GM12873 (cell line): ENCODE results near the gene CCDC142.

Source experiments
- CTCF ChIP-seq: IDR thresholded peaks from 2 replicates; pipeline ENCODE4 v1.5.1; 2012; ENCODE audit warnings: low read depth, mild to moderate bottlenecking, moderate library complexity, low read length, control low read depth; ENCODE audit not compliant: insufficient read depth; ENCODE audit errors: missing control alignments

The CCDC142 gene

GRCh38 chr2:74499267-74499939 is 16.6 kb upstream of the CCDC142 start, which contains the start of gene LBX2:
LBX2 (minus strand) TSS chr2:74499603; CDS start chr2:74499537, 66 bp downstream.
- TF ChIP-seq CTCF, result no peak

GRCh38 chr2:74498500-74499266 is 15.9 kb upstream of the CCDC142 start:
- TF ChIP-seq CTCF, result no peak

- TF ChIP-seq CTCF, result no peak
Measured at GRCh38 chr2:74497777-74498499, 15.1 kb upstream of the CCDC142 start.

- no peak for TF ChIP-seq CTCF
Measured at GRCh38 chr2:74496997-74497776, 14.4 kb upstream of the CCDC142 start.

GRCh38 chr2:74495440-74495839 is 12.6 kb upstream of the CCDC142 start:
- TF ChIP-seq CTCF, result no peak

GRCh38 chr2:74493546-74493945 is 10.7 kb upstream of the CCDC142 start:
- TF ChIP-seq CTCF, result no peak
